GM18909 (cell line): Measurements from ENCODE around the gene TJP3.

Experiments
- ATAC-seq: cut with Tn5 transposase; IDR thresholded peaks from one replicate; pipeline ENCODE4 v1.9.1; 2021; ENCODE audit warnings: mild to moderate bottlenecking; ENCODE audit not compliant: unreplicated experiment, poor library complexity

Gene TJP3

DNA sequence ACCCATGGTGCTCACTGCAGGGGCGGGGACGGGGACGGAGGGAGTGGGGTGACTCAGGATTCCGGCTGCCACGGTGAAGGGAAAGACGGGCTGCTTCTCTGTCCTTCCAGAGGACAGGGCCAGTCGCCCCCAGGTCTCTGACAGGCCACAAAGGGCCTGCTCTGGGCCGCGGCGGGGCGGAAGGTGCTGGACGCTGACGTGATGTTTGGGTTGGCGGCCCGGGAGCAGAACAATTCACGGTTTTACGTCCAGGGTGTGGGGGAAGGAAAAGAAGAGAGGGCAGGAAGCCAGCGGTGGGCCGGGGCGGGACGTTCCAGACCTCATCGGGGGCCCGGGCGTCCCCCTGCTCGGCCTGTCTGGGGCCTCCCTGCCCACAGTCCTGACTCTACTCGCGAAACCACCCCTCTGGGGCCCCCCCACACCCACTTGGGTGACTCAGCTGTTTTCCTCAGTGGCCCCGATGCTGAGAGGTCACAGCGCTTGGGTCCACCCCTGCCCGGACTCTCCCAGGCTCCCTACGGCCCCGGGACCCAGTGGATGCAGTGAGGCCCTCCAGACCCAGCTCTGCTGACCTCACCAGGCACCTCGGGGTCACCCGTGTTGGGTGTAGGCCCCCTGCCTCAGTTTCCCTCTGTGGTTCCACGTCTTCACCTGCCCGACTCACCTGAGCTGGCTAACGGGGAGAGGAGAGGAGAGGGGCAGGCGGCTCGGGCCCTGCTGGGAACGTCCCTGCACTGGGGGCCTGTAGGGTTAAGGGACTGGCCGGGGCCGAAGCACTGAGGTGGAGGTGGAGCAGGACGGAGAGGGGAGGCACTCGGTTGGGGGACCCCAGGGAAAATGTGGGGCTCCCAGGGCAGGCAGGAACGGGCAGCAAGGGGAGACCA, 37.1 kb upstream of the TJP3 start:
- ATAC-seq = no peak

DNA sequence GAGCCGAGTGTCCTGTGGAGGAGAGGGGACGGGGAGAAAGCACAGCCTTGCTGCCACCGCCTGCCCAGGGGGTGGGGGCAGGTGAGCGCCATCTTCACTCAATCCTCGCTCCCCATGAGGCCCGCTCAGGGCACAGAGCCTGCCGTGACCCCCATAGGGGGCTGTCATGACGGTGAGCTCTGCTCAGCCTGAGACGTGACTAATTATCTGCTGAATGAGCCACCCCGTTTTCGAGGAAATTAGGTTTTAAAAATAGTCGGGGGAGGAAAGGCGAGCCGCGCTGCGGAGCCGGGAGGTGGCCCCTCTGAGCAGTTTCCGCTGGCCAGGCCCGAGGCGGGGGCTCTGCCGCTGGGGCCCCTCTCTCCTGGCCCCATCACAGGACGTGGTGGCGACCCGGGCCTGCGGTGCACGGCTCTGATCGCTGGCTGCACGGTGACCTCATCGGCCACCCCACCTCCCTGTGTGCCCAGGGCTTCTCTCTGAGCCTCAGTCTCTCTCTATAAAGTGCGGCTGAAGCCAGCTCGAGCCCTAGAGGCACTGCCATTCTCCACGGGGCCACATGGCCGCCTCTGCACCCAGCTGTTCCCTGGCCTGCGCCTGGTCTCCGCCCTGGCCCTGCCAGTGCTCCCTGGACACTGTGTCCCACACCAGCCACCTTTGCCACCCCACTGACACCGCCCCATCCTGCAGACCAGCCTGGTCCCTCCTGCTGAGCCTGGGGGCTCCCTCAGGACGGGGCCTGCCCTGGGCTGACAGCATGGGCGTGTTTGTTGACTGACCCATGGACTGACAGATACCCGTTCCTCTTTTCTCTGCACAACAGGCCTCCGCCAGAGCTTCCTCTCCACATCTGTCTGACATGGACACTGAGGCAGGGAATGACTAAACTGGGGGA, 36.3 kb upstream of the TJP3 start:
- ATAC-seq = no peak

DNA sequence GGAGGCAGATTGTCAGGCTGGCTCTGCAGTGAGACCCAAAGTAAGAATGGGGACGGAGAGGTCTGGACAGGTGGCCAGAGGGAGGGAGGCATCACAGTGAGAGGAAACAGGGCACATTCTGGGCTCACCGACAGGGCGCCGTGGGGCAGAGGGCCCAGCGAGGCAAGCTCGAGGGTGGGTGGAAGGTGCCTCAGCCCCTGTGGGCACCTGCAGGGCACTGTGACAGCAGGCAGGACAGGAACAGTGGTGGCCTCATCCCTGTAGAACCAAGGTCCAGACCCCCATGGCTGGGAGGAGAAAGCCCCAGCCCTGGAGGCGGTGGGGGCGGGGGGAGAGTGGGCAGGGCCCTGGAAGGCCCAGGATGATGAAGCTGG, 35.6 kb upstream of the TJP3 start:
- no peak for ATAC-seq

DNA sequence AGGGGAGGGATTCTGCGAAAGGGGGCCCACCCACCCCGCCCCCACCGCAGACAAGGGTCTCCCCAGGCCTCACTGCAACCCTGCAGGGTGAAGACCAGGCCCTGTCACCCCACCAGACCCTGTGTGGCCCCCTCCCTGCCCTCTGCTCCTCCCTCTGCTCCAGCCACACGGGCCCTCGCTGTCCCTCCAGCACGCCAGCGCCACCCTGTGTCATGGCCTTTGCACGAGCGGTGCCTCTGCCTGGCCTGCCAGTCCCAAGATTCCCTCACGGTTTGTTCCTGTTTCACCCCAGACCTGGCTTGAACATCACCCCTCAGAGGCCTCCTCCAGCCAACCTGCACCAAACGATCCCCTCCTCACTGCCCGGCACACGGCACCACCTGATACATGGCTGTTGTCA, 35.2 kb upstream of the TJP3 start:
- ATAC-seq = no peak

DNA sequence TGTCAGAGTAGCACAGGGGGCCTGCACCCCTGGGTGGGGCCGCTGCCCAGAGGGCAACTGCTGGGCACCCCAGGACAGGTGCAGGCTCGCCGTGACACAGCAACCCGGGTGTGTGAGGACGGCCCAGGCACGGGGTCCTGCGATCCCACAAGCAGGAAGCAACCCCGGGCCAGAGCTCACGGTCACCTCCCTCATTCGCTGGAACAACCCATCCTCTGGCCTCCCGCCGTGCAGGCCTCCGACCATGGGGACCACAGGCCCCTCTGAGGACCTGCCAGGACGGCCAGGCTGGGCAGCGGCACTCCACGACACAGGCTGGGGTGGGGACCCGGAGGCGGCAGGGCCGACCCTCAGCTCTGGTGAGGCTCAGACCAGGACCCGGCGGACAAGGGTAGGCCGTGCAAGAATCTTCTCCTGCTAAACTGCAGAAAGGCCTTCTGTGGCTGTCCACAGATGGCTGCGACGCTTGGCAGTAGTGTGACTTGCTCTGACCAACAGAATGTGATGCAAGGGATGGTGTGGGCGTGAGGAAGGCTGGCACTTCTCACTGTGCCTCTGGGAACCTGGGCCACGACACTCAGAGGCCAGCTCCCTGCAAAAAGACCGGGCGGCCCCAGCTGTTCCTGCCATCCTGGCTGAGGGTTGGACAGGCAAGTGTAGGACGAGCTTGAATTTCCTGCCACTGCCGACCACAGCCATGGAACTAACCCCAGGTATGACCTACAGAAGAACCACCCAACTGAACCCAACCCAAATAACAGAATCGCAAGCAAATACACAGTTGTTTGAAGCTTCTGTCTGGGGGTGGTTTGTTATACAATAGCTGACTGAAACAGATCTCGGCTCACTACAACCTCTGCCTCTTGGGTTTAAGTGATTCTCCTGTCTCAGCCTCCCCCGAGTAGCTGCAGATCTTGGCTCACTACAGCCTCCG, 34.4 kb upstream of the TJP3 start:
- no peak for ATAC-seq

DNA sequence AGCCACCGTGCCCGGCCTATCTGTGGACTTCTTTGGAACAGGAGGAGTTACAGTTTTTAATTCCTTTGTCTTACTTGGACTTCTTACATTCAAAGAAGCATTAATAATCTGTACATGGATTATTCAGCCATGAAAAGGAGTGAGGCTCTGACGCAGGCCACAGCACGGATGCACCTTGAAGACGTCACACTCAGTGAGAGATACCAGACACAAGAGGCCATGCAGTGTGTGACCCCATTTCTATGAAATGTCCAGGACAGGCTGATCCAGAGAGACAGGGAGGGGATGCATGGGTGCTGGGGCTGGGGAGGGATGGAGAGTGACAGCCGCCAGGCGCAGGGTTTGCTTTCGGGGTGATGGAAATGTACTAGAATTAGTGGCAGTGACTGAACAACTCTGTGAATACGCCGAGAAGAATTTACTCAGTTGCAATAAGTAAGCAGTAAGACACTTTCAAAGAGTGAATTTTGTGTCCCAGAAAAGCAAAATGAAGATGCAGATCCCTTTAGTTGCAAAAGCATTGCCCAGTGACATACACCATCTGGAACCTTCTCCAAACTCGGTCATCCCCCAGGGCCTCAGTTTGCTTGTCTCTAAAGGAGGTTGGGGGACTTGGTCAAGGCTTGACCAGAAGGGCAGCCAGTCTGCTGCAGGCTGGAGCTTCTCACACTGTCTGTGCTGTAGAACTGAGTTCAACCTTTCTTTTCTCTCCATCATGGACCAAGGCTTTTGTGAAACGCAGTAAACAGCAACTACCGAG, 33.2 kb upstream of the TJP3 start:
- no peak for ATAC-seq

DNA sequence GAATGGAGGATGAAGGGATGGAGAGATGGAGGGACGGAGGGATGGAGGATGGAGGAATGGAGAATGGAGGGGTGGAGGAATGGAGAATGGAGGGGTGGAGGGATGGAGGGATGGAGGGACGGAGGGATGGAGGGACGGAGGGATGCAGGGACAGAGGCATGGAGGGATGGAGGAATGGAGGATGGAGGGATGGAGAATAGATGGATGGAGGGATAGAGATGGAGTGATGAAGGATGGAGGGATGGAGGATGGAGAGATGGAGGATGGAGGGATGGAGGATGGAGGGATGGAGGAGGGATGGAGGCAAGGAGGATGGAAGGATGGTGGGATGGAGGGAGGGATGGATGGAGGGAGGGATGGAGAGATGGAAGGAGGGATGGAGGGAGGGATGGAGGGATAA, 30.0 kb upstream of the TJP3 start:
- ATAC-seq = no peak

DNA sequence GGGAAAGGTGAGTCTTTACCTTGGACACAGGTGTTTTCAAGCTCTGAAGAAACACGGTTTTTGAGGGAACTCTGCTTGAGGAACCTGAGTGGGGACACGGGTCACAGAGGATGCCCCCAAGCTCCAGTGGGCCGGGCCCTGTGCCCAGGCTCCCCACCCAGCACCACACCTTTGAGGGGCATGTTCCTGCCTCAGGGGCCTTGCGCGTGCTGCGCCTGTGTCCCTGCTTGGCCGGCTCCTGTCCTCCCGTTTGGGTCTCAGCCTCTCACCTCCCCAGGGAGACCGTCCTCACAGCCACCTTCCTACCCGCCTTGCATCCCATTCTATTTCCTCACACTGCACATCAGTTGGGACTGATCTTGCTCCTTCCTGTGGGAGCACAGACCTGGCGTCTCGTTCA, 29.0 kb upstream of the TJP3 start:
- ATAC-seq = no peak

DNA sequence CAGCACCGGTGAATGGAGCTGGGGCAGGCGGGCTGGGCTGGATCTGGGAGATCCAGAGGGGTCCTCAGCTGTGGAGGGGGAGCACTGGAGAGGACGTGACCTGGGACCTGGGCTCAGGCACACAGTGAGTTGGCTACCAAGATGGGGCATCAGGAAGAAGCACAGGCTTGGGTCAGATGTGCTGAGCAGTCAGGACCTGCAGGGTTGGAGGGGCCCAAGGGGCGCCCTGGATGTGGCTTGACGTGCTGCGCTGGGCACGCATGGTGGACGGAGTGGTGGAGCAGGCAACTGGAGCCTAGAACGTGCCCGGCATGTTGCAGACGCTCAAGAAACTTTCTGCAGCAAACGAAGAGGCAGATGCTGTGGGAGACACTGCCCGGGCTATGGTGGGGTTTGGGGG, 28.6 kb upstream of the TJP3 start:
- ATAC-seq = no peak

DNA sequence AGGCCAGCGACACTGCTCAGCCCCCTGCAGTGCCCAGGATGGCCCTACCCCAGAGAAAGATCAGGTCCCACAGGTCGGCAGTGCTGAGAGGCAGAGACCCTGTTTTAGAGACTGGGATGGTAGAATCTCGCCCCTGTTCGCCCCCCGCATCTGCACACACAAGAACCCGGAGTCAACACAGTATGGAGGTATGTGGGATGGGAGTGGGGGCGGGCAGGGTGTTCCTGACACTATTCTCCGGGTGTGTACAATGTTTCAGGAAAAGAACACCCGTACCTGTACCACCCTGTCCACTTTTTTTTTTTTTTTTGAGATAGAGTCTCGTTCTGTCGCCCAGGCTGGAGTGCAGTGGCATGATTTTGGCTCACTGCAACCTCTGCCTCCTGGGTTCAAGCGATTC, 27.2 kb upstream of the TJP3 start:
- no peak for ATAC-seq

DNA sequence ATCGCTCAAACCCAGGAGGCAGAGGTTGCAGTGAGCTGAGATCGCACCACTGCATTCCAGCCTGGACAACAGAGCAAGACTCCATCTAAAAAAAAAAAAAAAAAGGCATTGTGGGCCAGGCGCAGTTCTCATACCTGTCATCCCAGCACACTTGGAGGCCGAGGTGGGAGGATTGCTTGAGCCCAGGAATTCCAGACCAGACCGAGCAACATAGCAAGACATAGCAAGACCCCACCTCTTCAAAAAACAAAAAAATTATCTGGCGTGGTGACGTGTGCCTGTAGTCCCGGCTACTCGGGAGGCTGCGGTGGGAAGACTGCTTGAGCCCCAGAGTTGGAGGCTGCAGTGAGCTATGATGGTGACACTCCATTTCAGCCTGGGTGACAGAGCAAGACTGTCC, 25.9 kb upstream of the TJP3 start:
- no peak for ATAC-seq

DNA sequence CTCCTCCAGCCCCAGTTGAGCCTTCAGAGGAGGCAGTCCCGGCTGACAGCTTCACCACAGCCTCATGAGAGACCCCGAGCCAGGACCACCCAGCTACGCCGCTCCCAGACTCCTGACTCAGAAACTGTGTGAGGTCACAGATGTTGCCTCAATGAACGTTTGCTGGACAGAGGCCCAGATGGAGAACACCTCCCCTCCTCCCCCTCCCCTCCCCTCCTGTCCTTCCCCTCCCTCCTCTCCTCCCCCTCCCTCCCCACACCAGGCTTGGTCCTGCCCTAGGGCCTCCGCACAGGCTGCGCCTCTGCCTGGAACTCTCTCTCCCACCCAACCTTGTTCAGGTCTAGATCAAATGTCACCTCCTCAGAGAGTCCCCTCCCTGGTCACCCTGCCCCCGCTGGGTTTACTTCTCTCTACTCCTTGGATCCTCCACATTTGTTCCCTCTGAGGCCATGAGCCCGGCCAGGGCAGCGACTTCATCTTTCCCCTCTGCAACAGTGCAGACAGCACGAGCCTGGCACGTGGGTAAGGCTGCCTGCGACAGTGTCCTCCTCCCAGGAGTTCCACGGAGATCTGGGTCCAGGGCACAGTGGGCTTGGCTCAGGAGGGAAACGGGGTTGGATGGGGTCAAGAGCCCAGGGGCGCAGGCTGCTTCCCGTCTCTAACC, 25.3 kb upstream of the TJP3 start:
- no peak for ATAC-seq

DNA sequence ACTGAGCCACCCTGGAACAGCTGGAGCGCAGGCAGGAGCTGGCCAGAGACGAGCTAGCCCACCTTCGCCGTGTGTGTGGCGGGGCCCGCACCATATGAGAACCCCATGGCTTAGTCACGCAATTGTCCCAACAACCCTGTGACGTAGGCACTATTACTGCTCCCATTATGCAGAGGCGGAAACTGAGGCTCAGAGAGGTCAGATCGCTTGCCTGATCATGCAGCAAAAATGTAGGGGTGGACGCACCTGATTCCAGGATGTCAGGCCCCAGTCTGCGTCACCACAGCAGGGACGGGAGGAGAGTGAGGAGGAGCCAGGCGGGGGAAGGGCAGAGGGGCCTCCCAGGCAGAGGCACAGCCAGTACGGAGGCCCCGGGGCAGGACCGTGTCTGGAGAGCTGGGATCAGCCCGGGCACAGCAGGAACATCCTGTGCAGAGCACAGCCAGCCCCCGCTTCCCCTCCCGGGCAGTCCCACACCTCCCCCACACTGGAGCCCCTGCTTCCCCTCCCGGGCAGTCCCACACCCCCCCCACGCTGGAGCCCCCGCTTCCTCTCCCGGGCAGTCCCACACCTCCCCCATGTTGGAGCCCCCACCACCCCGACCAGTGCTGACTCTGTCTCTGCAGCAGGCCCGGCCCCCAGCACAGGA, 24.7 kb upstream of the TJP3 start:
- ATAC-seq = no peak

DNA sequence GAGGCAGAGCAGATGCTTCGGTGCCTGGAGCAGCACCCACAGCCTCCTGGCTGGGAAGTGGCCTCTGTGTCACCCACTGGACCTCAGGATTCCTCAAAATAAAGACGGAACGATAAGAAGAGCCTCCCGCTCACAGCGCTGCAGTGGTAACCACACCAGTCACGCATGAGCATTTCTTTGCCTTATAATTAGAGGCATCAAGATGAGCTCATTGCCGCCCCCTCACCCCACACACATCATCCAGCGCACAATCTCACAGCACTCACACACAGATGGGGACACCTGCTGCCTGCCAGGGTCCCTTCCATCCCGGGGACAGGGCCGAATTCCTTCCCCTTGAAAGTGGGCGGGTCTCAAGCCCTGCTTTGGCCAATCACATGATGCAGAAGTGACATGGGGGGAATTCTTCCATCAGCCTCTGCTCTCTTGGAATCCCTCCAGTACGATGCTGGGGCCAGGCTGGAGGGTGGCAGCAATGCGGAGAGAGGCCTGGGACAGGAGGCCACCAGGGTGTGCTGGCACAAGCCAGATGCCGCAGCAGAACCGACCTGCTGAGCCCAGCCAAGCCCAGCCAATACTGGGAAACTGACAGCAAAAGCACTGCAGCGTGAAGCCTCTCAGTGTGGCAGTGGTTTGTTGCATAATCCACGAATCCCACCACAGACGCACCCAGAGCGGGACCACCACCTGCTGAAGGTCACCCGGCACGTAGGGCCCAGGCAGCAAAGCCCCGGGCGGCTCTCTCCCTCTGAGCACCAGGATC, 23.9 kb upstream of the TJP3 start:
- ATAC-seq = no peak

DNA sequence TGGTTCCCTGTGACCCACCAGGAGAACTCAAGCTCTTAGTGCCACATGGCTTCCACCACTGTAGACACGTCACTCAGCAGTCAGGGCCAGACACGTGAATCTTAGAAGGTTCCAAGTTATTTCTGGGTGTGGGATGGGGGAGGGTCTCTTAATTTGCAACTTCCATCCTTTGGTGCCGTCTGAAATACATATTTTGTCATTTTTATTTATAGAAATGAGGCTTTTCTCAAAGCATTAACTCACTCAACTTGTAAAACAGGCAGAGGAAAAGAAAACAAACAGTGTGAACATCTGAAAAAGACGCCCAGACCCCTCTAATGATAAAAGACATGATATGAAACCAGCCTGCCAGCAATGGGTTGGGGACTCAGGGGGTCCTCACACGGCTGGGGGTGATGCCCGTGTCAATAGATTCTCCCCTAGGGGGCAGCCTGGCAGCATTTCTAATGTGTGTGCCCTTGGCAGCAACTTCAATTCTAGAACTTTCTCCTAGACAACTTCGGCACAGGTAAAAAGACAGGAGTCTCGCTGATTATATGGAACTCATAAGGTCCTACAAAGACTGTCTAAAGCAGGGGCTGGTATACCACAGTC, 23.3 kb upstream of the TJP3 start:
- ATAC-seq = no peak

DNA sequence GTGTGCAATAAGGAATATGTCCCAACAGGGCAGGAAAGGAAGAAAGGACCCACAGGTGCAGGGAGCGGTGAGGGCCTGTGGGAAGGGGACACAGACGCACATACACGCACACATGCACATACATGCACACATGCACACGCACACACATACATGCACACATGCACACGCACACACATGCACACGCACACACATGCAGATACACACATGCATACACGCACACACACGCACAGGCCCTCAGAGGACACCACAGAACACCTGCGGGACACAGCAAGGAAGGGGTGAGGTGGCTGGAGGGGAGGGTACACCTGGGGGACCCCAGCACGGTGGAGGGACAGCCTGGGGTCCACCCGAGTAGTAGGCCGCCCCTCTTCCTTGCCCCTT, 20.8 kb upstream of the TJP3 start:
- no peak for ATAC-seq

DNA sequence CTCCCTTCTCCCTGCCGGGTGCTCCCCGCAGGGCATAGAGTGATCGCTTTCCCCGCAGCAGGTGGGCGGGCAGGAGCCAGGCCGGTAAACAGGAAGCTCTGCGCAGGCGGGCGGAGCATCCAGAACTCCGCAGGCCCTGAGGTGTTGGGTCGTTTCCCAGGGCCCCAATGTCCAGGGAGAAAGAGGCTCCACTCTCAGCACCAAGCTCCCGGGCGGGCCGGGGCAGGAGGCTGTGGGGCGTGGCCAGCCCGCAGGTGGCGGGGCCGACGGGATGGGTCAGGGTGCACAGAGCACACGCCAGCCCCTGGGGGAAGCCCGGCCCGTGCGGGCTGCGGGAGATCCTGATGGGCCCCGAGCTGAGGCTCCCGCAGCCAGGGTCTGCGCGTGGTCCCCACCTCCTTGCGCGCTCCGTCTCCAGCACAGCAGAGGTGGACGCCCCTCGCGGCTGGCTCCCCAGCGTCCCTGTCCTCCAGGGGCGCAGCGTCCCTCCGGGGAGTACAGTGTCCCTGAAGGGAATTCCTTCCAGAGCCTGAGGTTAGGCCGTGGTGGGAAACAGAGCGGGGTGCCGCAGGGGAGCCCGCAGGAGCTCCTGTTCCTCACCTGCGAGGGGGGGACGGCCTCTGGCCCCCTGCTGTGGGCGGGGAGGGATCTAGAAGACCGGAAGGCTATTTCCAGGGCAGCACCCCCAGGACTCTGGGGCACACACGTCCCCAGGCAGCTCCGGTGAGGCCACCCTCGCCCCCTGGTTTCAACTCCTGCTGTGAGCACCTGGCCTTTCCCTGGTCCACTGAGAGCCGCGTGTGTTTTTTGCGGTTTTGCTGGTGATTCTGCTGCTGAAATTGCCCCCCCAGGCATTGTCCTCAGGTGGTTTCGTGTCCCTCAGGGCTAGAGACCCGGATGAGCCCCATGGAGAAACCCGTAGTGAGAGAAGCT, 20.1 kb upstream of the TJP3 start:
- no peak for ATAC-seq
